ENCODE results near the gene SLC1A4.
A peak's percentile ranks its signal among the peaks of the same experiment; 100 is the strongest.

SLC1A4 gene

DNA sequence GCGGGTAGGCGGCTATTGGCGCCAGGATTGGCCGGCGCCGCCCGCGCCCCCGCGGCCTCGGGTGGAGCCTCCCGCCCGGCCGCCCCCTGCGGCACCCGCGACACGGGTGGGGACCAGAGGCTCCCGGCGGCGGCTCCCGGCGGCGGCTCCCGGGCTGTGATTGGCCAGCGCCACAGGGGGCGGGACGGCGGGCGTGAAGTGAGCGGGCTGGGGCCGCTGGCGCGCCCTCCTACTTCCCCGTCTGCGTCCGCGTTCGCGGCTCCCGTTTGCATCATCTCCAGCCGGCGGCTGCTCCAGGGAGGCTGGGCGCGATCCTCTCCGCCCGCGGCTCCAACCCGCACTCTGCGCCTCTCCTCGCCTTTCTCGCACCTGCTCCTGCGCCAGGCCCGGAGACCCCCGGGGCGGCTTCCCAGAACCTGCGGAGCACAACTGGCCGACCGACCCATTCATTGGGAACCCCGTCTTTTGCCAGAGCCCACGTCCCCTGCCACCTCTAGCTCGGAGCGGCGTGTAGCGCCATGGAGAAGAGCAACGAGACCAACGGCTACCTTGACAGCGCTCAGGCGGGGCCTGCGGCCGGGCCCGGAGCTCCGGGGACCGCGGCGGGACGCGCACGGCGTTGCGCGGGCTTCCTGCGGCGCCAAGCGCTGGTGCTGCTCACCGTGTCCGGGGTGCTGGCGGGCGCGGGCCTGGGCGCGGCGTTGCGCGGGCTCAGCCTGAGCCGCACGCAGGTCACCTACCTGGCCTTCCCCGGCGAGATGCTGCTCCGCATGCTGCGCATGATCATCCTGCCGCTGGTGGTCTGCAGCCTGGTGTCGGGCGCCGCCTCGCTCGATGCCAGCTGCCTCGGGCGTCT lies at the start of gene SLC1A4:
SLC1A4 (plus strand) TSS at position 274 of the 856 bp plus-strand sequence; CDS start at position 519, 245 bp downstream.
- in situ Hi-C loops (cut with MboI; ENCODE audit: low pct_unique_long_range_greater_than_20kb, low sequenced_read_pairs, unreplicated experiment), result no loop called here
- no peak for TF ChIP-seq CTCF (IDR thresholded peaks at IDR 0.05; ENCODE audit: extremely low read depth, insufficient read depth, missing control alignments)
- DNase-seq (ENCODE audit: low spot score), result peak; percentile 96

- TF ChIP-seq CTCF (IDR thresholded peaks at IDR 0.05; ENCODE audit: extremely low read depth, insufficient read depth, missing control alignments), result no peak
- in situ Hi-C loops (cut with MboI; ENCODE audit: low pct_unique_long_range_greater_than_20kb, low sequenced_read_pairs, unreplicated experiment), result no loop called here
- no peak for DNase-seq (ENCODE audit: low spot score)
These were observed 48.1 kb upstream of the SLC1A4 start for GRCh38 chr2:64941143-64941542.

DNA sequence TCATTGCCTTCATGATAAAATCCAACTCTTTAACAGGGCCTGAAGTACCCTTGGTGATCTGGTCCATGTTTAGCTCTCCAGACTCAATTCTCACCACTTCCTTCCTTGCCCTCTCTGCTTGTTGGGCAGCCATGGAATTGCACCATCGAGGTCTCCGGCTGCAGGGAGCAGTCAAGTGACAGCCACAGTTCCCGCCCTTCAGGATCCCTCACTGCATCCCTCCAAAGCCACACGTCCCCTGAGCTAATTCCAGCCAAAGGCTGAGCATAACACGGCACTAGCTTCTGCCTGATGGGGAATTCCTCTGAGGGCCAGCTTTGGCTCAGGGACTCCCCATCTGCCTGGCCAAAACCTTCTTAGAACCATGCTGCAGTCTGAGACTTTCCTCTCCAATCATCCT lies 47.4 kb upstream of the SLC1A4 start:
- no peak for DNase-seq (ENCODE audit: low spot score)
- TF ChIP-seq CTCF (IDR thresholded peaks at IDR 0.05; ENCODE audit: extremely low read depth, insufficient read depth, missing control alignments), result no peak
- in situ Hi-C loops (cut with MboI; ENCODE audit: low pct_unique_long_range_greater_than_20kb, low sequenced_read_pairs, unreplicated experiment), result no loop called here

DNA sequence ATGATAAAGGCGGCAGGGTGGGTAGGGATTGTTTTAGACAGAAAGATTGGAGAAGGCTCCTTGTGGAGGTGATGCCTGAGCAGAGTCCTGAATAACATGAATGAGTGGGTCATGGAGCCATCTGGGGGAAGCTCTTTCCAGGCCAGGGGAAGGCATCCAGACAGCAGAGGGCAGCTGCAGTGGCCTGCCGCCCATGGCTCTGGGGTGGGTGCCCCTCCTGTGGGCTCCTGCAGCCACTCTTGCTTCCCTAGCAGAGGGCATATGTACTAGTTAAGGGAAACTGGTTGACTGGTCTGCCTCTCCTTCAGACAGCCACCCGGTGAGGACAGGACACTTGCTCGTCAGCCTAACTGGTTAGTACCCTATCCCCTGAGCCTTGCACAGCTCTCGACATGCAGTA lies 46.5 kb upstream of the SLC1A4 start:
- in situ Hi-C loops (cut with MboI; ENCODE audit: low pct_unique_long_range_greater_than_20kb, low sequenced_read_pairs, unreplicated experiment), result no loop called here
- no peak for DNase-seq (ENCODE audit: low spot score)
- TF ChIP-seq CTCF (IDR thresholded peaks at IDR 0.05; ENCODE audit: extremely low read depth, insufficient read depth, missing control alignments), result no peak

DNA sequence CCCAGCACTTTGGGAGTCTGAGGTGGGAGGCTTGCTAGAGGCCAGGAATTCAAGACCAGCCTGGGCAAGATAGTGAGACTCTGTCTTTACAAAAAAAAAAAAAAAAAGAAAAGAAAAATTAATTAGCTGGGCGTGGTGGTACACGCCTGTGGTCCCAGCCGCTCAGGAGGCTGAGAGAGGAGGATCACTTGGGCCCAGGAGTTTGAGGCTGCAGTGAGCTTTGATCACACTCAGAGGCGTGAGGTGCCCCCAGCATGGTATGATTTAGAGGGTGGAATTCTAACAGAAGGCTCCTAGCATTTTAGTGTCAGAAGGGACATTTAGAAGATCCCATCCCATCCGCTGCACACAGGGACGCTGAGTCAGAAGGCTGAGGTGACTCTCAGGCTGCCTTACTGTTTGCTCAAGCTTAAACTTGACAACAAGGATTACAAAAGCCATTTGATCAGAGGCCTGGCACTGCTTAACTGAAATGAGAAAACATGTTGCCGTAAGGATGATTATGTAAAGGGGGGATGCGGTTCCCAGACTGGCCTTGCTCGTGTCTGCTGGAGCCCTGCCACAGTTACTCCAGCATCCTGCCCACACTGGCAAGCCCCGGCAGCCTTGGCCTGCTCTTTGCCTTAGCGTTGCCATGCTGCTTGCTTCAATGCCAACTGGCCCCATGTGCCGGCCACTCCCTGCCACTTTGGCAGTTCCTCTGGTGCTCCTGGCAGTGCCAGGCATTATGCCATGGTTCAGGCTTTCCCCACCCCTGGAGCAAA lies 45.6 kb upstream of the SLC1A4 start:
- in situ Hi-C loops (cut with MboI; ENCODE audit: low pct_unique_long_range_greater_than_20kb, low sequenced_read_pairs, unreplicated experiment), result no loop called here
- no peak for DNase-seq (ENCODE audit: low spot score)

More for the DNA sequence above, 45.6 kb upstream of the SLC1A4 start:
- no peak for TF ChIP-seq CTCF (IDR thresholded peaks at IDR 0.05; ENCODE audit: extremely low read depth, insufficient read depth, missing control alignments)
